Measurements from ENCODE around the gene ADGRE3.

GRCh38 chr19:14648506-14648905 is 26.1 kb downstream of the ADGRE3 start:
- TF ChIP-seq CTCF (IDR thresholded peaks at IDR 0.05) (no peak), EZH2 (IDR thresholded peaks at IDR 0.05; ENCODE audit: borderline replicate concordance, insufficient read depth, low read depth, low read length, poor library complexity, severe bottlenecking) (no peak)
